ENCODE data around the gene ELAC2. TPM values are rescaled to one million over a fixed set of nuclear protein-coding genes. Genes with fewer than 3 reads are reported as not detected.

The ELAC2 gene
- 73.0 and 109 TPM in 2 replicates for total RNA-seq

DNA sequence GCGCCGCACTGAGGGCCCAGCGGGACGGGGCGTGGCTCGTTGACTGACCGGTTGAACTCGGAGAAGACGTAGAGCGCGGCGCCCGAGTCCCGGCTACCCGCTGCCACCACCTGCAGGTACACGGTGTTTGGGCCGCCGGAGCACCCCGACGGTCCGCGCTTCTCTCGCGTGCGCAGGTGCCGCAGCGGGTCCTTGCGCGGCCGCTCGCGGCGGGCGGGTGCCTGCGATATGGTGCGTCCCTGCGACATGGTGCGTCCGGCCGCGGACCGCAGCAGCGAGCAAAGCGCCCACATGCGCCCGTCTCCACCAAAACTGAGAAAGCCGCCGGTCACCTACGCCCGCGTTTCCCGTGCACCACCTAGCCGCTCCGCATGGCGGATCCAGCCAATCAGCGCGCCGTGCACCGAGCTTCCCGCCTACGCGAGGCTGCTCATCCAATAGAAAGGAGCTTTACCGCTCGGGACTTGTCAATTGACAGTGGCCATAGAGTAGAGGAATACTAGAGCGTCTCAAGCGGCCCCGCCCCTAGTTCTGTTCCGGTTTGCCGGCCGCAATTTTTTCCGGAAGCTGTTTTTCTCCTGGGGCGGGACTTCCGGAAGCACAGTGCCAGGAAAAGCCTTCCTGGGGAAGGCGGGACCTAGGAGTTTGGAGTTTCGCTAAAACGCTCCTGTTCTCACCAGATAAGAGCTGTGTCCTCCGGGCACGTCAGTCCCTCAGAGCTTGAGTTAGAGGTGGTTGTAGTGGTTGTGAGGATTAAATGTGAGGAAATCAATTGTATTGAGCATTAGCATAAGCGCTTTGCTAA is at the start of gene ELAC2:
ELAC2 (minus strand) TSS at position 373 of the 805 bp plus-strand sequence; CDS start at position 293, 80 bp downstream.
- DNase-seq, result peak; percentile 99

DNA sequence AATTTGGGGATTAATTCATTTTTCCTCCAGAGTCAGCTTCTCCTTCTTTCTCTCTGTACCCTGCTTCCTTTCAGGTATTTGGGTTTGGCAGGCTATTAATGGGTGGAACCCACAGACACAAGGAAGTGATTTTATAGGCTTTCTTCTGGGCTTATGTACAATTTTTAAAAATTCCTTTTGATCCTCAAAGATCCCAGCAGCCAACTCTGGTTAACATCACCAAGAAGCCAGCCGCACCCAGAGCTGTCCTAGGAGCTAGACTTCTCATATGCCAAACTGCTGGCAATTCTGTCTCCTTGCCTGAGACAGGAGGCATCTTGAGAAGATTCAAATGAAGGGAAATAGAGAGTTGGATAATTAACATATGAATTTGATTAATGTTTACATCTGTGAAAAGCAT is 47.2 kb upstream of the ELAC2 start:
- DNase-seq, result no peak

DNA sequence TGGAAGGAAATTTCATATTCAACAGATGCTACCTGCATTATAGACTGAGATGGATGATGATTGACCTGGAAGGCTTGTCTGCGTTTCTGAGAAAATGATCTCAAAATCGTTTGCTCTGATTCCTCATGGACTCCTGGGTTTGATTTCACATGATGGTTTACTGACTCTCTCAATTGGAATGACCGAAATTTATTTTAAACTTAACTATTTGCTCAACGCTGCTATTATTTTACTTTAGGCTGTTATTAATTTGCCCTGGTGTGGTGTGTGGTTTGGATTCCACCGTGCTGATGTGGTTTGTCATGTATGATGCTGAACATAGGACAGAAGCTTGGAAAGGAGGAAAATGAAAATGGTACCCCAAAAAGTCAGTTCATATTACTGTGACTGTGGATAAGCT is 37.3 kb upstream of the ELAC2 start:
- DNase-seq, result no peak

DNA sequence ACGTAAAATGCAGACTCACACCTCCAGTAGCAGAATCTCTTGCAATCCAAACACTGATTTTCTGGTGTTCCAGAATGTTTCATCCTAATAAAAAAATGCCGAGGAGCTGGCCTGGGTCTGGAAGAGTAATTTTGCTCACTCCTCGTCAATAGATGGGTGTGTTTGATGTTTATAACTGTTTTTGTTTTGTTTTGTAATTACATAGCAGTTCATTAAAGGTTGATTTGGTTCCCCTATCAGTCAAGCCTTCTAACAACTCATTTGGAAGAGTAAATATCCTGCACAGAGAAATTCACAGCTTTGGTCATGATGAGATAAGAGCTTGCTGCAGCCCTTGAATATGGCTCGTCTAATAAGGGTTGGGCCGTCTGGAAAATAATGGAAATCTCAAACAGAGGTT is 36.8 kb upstream of the ELAC2 start:
- no peak for DNase-seq

DNA sequence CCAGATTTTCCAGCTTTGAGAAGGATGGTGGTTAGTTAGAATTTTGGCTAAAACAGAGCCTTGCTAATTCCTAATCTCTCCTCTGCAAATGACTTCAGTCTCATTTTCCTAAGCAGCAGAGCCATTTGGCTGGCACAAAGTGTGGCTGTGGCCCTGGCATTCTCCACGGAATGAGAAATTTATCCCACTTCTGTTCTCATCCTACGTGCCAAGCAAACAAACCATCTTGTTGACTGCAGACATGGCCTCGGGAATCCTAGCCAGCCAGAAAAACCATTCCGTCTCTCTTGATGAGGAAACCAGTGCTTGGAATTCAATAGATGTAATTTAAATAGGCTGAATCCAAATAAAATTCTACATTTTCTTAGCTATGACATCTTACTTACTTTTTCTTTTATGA is 34.1 kb upstream of the ELAC2 start:
- DNase-seq, result no peak

DNA sequence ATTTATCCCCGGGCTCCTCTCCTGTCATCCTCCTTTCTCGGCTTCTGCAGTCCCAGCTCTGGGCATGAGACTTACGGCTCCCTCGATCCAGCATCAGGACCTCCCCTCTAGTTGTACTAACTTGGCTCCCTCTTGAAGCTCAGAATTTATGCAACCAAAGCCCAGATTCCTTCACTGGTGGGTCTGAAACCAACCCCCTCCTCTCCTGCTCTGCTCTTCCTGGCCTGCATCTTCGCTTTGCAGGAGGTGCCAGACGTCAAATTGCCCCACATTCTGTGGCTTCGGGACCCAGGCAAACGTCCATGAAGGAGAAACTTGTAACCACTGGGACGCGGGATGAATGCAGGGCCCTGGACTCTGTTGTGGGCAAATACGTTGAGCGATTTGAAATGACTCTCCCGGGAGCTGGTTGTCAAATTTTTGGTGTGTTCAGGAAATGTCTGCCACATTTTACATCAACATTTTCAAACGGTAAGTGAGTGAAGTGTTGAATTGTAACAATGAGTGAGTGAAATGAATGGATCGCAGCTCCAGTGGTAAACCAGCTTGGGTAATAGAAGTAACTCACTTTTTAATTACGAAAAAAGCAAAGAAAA is 29.3 kb upstream of the ELAC2 start:
- DNase-seq, result no peak

DNA sequence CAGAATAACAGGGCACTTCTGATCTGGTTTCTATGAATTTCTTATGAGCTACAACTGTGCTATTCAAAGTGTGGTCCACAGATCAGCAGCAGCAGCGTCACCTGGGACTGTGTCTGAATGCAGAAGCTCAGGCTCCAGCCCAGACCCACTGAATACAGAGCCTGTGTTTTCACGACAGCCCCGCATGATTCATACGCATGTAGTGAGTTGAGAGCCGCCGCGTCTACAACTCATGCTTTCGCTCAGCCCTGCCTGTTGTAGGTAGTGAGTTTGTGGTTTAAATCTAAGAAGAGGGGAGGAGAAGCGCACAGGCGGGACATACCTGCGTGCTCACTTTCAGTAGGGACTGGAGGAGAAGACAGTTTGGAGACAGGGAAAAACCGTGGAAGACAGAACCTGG is 28.5 kb upstream of the ELAC2 start:
- no peak for DNase-seq

GRCh38 chr17:13044572-13045065 is 26.8 kb upstream of the ELAC2 start:
- no peak for DNase-seq

GRCh38 chr17:13038931-13039665 is 21.3 kb upstream of the ELAC2 start:
- no peak for DNase-seq

- peak; percentile 11 for DNase-seq
Measured at GRCh38 chr17:13036751-13037150, 18.9 kb upstream of the ELAC2 start.

GRCh38 chr17:13035420-13035819 is 17.6 kb upstream of the ELAC2 start:
- no peak for DNase-seq

- peak; percentile 65 for DNase-seq
Measured at GRCh38 chr17:13031718-13032350, 14.0 kb upstream of the ELAC2 start.

GRCh38 chr17:13030459-13031300 is 12.9 kb upstream of the ELAC2 start:
- DNase-seq, result peak; percentile 75

- no peak for DNase-seq
Measured at GRCh38 chr17:13030056-13030455, 12.2 kb upstream of the ELAC2 start.

GRCh38 chr17:13029340-13029739 is 11.5 kb upstream of the ELAC2 start:
- DNase-seq, result no peak

DNA sequence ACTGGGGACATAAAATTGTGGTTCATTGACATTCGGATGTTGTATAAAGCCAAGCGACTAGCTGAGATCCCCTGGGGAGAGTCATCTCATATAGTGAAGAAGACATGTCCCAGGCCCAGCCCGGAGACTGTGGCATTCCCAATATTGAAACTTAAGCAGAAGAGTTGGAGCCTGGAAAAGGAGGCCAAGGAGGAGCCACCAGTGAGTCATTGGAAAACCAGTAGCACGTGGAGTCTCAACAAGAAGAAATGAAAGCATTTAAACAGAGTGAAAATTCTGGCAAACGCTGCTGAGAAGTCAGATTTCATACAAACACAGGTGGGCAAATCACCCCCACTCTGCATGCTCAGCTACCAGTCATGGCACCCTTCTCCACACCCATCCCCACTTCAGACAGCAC is 9.4 kb upstream of the ELAC2 start:
- DNase-seq, result no peak

DNA sequence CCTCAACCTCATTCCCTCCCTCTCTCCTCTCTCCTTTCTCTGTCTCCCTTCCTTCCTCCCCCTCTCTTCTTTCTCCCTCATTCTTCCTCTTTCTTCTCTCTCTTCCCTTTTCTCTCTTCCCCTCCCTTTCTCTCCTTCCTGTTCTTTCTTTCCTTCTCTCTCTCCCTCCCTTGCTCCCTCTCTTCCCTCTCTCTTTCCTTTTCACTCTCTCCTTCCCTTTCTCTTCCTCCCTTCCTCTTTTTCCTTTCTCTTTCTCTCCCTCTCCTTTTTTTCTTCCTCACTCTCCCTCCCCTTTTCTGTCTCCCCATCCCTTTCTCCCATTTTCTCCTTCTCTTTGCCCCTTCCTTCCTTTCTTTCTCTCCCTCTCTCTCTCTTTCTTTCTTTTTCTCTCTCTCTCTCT is 7.9 kb upstream of the ELAC2 start:
- no peak for DNase-seq

DNA sequence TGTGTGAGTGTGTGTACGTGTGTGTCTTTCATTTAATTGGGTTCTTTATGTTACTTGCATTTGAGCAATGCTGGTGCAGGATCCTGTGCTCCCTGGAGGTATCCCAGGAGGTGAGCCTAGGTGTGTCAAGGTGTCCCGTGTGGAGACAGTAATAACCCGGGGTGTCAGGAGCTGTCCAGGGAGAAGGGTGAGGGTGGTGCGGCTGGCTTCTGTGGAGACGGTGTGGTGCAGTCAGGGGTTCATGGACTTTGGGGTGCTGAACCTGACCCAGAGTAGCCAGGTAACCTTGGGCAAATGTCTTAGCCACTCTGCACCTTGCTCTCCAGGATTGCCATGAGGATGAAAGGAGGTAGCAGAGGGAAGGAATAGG is 7.4 kb upstream of the ELAC2 start:
- DNase-seq, result no peak

DNA sequence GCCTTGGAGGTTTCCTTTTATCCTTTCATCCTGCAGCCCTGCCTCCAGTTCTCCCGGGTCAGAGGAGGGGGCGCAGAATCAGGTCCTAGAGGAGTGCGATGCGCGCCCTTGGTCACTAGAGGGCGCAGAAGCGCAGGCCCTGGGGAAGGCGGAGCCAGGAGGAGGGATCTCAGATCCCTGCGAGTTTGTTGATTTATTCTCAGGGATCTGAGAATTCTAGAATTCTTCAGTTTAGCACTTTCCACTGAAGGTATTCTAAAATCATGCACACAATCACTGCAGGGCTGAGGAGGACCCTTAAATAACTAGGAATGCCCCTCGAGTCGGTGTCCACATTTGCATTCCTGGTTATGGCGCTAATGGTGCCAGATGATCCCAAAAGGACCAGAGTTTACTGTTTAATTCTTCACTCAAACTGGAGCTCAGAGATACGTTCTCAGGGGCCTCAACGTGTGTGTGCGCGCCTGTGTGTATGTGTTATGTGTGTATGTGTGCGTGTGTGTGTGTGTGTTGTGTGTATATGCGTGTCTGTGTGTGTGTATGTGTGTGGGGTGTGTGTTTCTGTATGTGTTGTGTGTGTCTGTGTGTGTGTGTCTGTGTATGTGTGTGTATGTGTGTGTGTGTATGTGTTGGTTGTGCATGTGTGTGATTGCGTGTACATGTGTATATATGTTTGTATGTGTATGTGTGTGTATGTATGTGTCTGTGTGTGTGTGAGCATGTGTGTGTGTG is 6.9 kb upstream of the ELAC2 start:
- DNase-seq, result peak; percentile 82

- no peak for DNase-seq
Measured at GRCh38 chr17:13024016-13024415, 6.2 kb upstream of the ELAC2 start.

DNA sequence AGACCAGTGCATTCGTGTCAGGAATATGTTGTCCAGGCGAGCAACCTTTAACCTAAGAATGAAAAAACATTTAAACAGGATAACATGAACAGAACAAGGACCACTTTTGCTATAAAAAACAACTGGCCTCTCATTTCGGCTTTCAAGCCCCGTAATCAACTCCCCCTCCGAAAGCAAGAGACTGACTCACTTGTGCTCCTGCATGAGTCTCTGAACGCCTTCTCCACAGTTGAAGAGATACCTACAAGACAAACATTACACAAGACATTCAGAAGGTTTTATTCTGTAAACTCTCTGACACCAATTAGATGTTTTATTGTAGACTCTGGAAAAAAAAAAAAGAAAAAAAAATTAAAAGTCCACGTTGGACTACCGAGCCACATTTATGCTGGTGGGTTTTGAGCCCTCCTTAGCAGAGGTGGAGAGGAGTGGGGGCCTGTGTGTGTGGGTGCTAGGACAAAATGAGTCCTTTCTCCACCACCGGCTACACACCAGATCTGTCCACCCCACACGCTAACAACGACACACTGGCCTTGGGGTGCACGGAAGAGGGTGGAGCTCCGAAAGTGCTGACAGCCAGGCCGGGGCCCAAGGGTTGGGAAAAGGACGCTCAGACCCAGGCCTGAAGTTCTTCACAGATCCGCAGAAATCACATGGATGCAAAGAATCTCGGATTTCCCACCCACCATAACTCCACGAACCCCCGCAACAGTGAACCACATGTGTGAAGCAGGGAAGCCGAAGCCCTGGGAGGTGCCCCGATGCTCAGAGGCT is 759 bp downstream of the ELAC2 start:
- DNase-seq, result no peak
